Left kidney (tissue), 1 donor: ENCODE measurements around the gene GPR15. TPM values are rescaled to one million over a fixed set of nuclear protein-coding genes. Genes with fewer than 3 reads are reported as not detected.

Experiments
- polyA plus RNA-seq: library from polyadenylated mRNA; unstranded; fragments of 120-200 nt; gene quantifications from one replicate; pipeline ENCODE4 v1.2.1, GENCODE V29; 2013; ENCODE audit not compliant: insufficient read length

Gene GPR15
- polyA plus RNA-seq, 1 donor = not detected

Other genes starting within 250 kb of the GPR15 start
- not detected for gene OR5H2, start 249.5 kb upstream of the GPR15 start, polyA plus RNA-seq
- not detected for gene OR5K4, start 178.1 kb upstream of the GPR15 start, polyA plus RNA-seq
- not detected for gene OR5K3, start 141.3 kb upstream of the GPR15 start, polyA plus RNA-seq
- not detected for gene OR5K1, start 68.8 kb upstream of the GPR15 start, polyA plus RNA-seq
- gene OR5K2, start 34.3 kb upstream of the GPR15 start, polyA plus RNA-seq = 1.2 TPM
- 193 TPM for gene CLDND1, start 9.1 kb upstream of the GPR15 start, polyA plus RNA-seq
- gene CPOX, start 61.6 kb downstream of the GPR15 start, polyA plus RNA-seq = 27.1 TPM
- 100 TPM for gene ST3GAL6, start 231.4 kb downstream of the GPR15 start, polyA plus RNA-seq